Lower lobe of right lung (tissue), 2 donors: Measurements from ENCODE around the gene KCNJ6. TPM values are rescaled to one million over a fixed set of nuclear protein-coding genes. Genes with fewer than 3 reads are reported as not detected.

ENCODE experiments used
- ATAC-seq, 2 donors: fragments of 200-7000 bp; cut with Tn5 transposase; one replicate each; pipeline ENCODE4 v1.9.1; 2020 to 2022; ENCODE audit warnings: mild to moderate bottlenecking in 2 of 2, moderate library complexity in 2 of 2
- DNase-seq: peaks from one replicate; pipeline ENCODE4 v3.0.0-alpha.2; 2020
- H3K27ac ChIP-seq: fragments of 200-600 bp; one replicate; pipeline ENCODE4 v1.8.0; 2022
- H3K27me3 ChIP-seq: fragments of 200-600 bp; one replicate; pipeline ENCODE4 v1.8.0; 2022; ENCODE audit warnings: low read depth
- H3K36me3 ChIP-seq: fragments of 200-600 bp; one replicate; pipeline ENCODE4 v1.8.0; 2022; ENCODE audit warnings: mild to moderate bottlenecking
- H3K4me1 ChIP-seq: fragments of 200-600 bp; one replicate; pipeline ENCODE4 v1.8.0; 2022
- H3K4me3 ChIP-seq: fragments of 200-600 bp; one replicate; pipeline ENCODE4 v1.8.0; 2022; ENCODE audit warnings: mild to moderate bottlenecking
- H3K9me3 ChIP-seq: fragments of 200-600 bp; one replicate; pipeline ENCODE4 v1.8.0; 2022
- intact Hi-C: fragments of 100-400 bp; cut with DNase I; formaldehyde crosslinking; loops from one replicate; pipeline ENCODE4 v1.11.0; 2022
- total RNA-seq: library from RNA; stranded (reverse); fragmentation: NEBNext Ultra II Directional; extraction: Animal tissue kit (Norgen Biotek cat#: 25700); gene quantifications from one replicate; pipeline ENCODE4 v1.2.1, GENCODE V29; 2021
- TF ChIP-seq, protein P1 (sequence below): fragments of 200-600 bp; IDR thresholded peaks from one replicate; pipeline ENCODE4 v1.8.0; 2022; ENCODE audit warnings: antibody characterized with exemption, mild to moderate bottlenecking
- donor health status: DM: no; HTN: yes; CAD: no; lungs with severe emphysema.

KCNJ6 gene
- total RNA-seq, 1 donor from 2014 or later: 0.09 TPM

DNA sequence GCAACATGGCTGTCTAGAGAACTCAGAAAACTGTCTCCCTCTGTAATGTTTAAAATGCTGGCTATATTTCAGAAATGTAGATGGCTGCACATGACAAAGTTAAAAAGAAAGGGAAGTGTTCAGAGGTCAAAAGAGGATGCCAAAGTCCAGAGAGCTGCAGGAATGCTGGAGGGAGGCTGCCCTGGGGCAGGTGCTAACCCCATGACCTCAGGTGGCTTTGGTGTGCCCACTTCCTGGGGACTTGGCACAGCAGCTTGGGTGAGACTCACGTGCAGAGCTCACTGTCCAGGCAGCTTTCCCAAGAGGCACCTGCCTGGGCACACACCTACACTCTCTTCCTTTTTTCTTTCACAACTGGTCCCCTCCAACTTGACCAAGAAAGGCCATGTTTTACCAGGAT, 256.4 kb downstream of the KCNJ6 start:
- Histone ChIP-seq H3K4me3 (no peak overlapping the region), H3K27ac (no peak overlapping the region), H3K4me1 (peaks cover 30% of the 10 kb centered on the region), H3K27me3 (no peaks in the 10 kb centered on the region), H3K36me3 (no peaks in the 10 kb centered on the region), H3K9me3 (no peaks in the 10 kb centered on the region)
- DNase-seq (no peak), ATAC-seq (peak in 1 of 2 donors; percentile 28)
- intact Hi-C loops: no loop called here
- TF ChIP-seq, protein P1, sequence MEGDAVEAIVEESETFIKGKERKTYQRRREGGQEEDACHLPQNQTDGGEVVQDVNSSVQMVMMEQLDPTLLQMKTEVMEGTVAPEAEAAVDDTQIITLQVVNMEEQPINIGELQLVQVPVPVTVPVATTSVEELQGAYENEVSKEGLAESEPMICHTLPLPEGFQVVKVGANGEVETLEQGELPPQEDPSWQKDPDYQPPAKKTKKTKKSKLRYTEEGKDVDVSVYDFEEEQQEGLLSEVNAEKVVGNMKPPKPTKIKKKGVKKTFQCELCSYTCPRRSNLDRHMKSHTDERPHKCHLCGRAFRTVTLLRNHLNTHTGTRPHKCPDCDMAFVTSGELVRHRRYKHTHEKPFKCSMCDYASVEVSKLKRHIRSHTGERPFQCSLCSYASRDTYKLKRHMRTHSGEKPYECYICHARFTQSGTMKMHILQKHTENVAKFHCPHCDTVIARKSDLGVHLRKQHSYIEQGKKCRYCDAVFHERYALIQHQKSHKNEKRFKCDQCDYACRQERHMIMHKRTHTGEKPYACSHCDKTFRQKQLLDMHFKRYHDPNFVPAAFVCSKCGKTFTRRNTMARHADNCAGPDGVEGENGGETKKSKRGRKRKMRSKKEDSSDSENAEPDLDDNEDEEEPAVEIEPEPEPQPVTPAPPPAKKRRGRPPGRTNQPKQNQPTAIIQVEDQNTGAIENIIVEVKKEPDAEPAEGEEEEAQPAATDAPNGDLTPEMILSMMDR: no peak

DNA sequence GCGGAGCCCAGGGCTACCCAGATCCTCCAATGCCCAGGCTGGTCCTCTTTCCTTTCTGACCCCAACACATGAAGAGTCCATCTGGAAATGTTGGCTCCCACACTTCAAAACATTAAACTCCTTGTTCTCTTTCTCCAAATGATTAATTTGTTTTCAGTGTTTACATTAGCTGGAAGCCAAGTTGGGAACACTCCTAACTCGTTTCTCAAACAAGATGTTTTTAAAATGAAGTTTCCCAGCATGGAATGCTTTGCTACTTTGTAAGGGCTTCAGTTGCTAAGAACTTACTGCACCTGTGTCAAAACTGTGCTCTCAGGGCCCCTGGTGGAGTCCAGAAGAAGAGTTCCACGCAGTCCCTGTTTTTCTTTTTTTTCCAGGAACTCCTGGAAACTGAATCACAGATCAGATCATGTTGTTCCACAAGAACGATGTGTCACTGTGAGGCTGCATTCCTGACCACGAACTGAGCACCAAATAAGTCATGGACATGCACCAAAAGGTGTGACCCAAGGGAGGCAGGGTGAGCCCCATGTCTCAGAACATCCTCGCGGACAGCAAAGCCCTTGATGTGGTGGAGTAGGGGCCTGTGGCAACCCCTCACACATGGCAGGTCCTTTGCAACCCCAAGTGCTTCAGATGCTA, 257.3 kb downstream of the KCNJ6 start:
- TF ChIP-seq, protein P1: peak; percentile 16
- H3K4me1 ChIP-seq: peaks cover 30% of the 10 kb centered on the region
- H3K27ac ChIP-seq: peak overlapping the region; percentile 67
- no peaks in the 10 kb centered on the region for H3K36me3 ChIP-seq
- no peak overlapping the region for H3K4me3 ChIP-seq
- H3K9me3 ChIP-seq: no peaks in the 10 kb centered on the region
- no peak for DNase-seq
- H3K27me3 ChIP-seq: no peaks in the 10 kb centered on the region
- peak; percentile 82 to 90 for ATAC-seq
- intact Hi-C loops: no loop called here

DNA sequence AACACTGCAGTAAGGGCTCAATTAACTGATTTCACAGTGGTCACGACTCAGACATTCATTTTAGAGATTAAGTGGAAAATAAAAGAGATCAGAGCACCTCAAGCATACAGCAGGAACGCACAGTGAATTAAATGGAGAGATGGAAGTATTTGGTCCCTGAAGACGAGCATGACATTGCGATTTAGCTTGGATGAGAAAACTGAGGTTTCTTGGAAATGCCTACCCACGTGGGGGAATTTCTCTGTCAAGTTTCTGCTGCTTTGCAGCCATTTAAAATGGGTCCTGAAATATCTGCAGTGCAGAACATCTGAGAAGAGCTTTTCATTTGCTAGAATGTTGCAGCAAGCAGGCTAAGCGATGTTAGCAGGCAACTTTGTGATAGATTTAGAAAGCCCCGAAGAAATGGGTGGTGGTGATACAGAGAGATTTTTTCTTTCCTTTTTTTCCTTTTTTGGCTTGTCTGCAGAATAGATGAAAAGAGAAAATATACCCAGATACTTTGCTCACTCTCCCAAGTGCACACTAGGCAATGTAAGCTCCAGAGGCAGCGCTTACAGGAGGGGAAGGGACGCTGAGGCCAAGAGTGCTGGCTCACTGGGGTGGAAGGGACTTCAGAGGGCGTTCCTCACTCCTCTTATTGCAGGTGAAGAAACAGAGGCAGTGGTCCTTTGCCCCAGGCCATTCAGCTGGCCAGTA, 258.0 kb downstream of the KCNJ6 start:
- H3K9me3 ChIP-seq: no peaks in the 10 kb centered on the region
- H3K4me1 ChIP-seq: peaks cover 30% of the 10 kb centered on the region
- ATAC-seq (peak in 1 of 2 donors; percentile 62), DNase-seq (no peak)
- no peak overlapping the region for H3K4me3 ChIP-seq
- TF ChIP-seq, protein P1: no peak
- peak overlapping the region; percentile 67 for H3K27ac ChIP-seq
- intact Hi-C loops: no loop called here
- no peaks in the 10 kb centered on the region for H3K36me3 ChIP-seq
- H3K27me3 ChIP-seq: no peaks in the 10 kb centered on the region

DNA sequence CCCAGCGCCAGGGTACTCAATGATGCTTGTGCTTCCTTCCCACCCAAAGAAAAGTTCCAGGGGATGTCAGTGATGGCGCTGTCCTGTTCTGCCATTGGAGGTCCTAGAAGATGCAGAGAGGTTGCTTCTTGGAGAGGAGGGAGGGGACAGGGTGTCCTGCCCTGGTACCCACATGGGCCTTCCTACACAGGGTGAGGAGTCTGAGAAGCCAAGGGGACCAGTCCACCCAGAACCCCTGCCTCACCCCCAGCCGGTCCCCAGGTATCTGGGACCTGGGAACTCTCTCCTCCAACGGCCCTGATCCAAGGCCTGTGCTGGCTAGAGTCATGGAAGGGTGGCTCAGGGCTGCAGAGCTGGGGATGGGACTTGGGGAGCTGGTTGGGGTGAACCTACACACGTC, 259.4 kb downstream of the KCNJ6 start:
- ATAC-seq: no peak
- TF ChIP-seq, protein P1: no peak
- no peak for DNase-seq
- Histone ChIP-seq H3K36me3 (no peaks in the 10 kb centered on the region), H3K27ac (no peak overlapping the region), H3K4me1 (peaks cover 30% of the 10 kb centered on the region), H3K27me3 (no peaks in the 10 kb centered on the region), H3K9me3 (no peaks in the 10 kb centered on the region), H3K4me3 (no peak overlapping the region)
- intact Hi-C loops: no loop called here

DNA sequence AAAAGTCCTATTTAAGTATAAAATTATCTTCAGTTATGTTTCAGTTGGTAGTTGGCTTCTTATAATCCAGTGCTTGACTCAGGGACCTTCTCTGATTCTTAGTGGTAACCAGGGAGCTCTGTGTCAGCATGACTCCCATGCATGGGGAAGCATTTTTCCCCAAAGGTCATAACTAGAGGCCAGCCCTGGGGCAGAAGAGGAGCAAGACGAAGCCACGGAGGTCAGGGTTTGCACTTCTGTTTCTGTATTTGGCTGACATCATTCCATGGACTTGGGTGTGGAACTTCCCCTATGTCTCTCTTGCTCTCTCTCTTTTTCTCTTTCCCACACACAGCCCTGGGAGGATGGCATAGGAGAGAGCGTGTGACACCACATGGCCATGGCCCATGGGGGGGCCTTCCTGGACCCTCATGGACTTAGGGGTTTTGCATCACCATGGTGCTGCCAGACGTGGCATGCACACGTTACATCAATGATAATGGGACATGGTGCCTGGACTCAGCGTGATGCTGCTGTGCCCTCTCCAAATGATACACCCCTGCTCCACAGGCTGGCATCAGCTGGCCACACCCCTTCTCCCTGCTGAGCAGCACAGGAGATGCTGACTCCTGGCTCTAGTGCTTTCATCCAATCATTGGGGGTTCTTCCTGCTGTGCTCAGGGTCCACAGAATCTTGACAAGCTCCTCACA, 260.5 kb downstream of the KCNJ6 start:
- TF ChIP-seq, protein P1: no peak
- H3K4me3 ChIP-seq: no peak overlapping the region
- intact Hi-C loops: no loop called here
- DNase-seq: no peak
- H3K9me3 ChIP-seq: no peaks in the 10 kb centered on the region
- no peaks in the 10 kb centered on the region for H3K36me3 ChIP-seq
- no peak overlapping the region for H3K27ac ChIP-seq
- no peaks in the 10 kb centered on the region for H3K27me3 ChIP-seq
- peaks cover 30% of the 10 kb centered on the region for H3K4me1 ChIP-seq
- ATAC-seq: no peak
